ENCODE results near the gene RECQL. TPM values are rescaled to one million over a fixed set of nuclear protein-coding genes. Genes with fewer than 3 reads are reported as not detected.
"Not testable (repeated sequence)": the region's sequence is repeated elsewhere in the genome, so short reads cannot be mapped to it uniquely, and the experiment has no call there.

The RECQL gene
- total RNA-seq, 2 experiments from 2014 or later = 81.0 to 87.9 TPM

GRCh38 chr12:21433525-21433924 is 67.9 kb downstream of the RECQL start:
- ChIA-PET CTCF (interaction anchor here (0.6 to 0.9 kb wide), 2 partner anchors 56 to 129 kb away, joined by 3 read pairs; no protein-coding TSS in a partner anchor), POLR2A (interaction anchor here (0.9 to 1.2 kb wide), 2 partner anchors 68 to 1111 kb away, joined by 3 read pairs; partner anchors contain the start of genes GOLT1B and RECQL)
- Mint-ChIP-seq H3K36me3 (ENCODE audit: low read depth) (peaks cover 1% of the 10 kb centered on the region), H3K4me3 (no peak overlapping the region), H3K4me1 (ENCODE audit: low read depth) (peaks cover 5% of the 10 kb centered on the region), H3K27me3 (no peaks in the 10 kb centered on the region), H3K9me3 (no peaks in the 10 kb centered on the region), H3K27ac (no peak overlapping the region)
- DNase-seq = no peak
- TF ChIP-seq CTCF (IDR thresholded peaks at IDR 0.05) = no peak
- ATAC-seq = no peak
- intact Hi-C loops (cut with micrococcal nuclease) = no loop called here

DNA sequence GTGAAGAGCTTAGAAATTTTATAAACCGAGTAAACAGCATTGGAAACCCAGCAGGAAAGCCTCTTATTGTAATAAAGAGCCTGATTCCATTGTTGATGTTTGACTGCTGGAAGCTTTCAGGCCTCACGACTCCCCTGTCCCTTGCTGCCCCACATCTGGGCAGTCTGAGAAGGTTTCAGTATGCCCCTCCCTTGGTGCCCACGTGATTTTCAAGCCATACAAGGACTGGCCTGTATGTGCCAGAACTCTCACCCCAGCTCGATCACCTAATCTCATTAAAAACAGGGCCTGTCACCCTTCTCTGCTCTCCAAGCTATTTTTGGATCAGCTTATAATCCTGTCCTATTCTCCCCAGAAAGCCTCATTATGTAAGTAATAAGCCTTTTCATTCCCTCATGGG is 71.4 kb downstream of the RECQL start:
- ChIA-PET POLR2A (no interaction called here), CTCF (no interaction called here)
- DNase-seq (no peak), ATAC-seq (no peak)
- intact Hi-C loops (cut with micrococcal nuclease) = no loop called here
- H3K27ac Mint-ChIP-seq = no peak overlapping the region
- H3K36me3 Mint-ChIP-seq (ENCODE audit: low read depth) = no peaks in the 10 kb centered on the region
- no peak for TF ChIP-seq CTCF (IDR thresholded peaks at IDR 0.05)
- H3K4me1 Mint-ChIP-seq (ENCODE audit: low read depth) = no peaks in the 10 kb centered on the region
- no peak overlapping the region for H3K4me3 Mint-ChIP-seq
- H3K9me3 Mint-ChIP-seq = no peaks in the 10 kb centered on the region
- peaks cover 3% of the 10 kb centered on the region for H3K27me3 Mint-ChIP-seq

- no peak for TF ChIP-seq CTCF (IDR thresholded peaks at IDR 0.05)
- H3K9me3 Mint-ChIP-seq = no peaks in the 10 kb centered on the region
- ATAC-seq (no peak), DNase-seq (no peak)
- peaks cover 3% of the 10 kb centered on the region for H3K27me3 Mint-ChIP-seq
- no peak overlapping the region for H3K4me3 Mint-ChIP-seq
- intact Hi-C loops (cut with micrococcal nuclease) = no loop called here
- CTCF ChIA-PET = no interaction called here
- POLR2A ChIA-PET = no interaction called here
- no peaks in the 10 kb centered on the region for H3K4me1 Mint-ChIP-seq (ENCODE audit: low read depth)
- no peak overlapping the region for H3K27ac Mint-ChIP-seq
- no peaks in the 10 kb centered on the region for H3K36me3 Mint-ChIP-seq (ENCODE audit: low read depth)
Observed at GRCh38 chr12:21428241-21428640, 73.2 kb downstream of the RECQL start.

DNA sequence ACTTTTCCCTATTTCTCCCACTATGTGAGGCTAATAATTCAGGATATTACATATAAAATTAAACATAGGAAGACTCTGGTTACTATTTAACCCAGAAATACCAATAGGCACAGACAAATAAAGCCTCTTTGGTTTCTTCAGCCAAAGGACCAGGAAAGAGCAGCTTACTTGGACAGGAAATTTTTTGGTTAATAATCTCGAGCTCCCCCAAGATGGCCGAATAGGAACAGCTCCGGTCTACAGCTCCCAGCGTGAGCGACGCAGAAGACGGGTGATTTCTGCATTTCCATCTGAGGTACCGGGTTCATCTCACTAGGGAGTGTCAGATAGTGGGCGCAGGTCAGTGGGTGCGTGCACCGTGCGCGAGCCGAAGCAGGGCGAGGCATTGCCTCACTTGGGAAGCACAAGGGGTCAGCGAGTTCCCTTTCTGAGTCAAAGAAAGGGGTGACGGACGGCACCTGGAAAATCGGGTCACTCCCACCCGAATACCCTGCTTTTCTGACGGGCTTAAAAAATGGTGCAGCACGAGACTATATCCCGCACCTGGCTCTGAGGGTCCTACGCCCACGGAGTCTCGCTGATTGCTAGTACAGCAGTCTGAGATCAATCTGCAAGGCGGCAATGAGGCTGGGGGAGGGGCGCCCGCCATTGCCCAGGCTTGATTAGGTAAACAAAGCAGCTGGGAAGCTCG is 82.3 kb downstream of the RECQL start:
- H3K4me1 Mint-ChIP-seq (ENCODE audit: low read depth); intact Hi-C loops (cut with micrococcal nuclease): not testable (repeated sequence)

More for the DNA sequence above, 82.3 kb downstream of the RECQL start:
- H3K27me3 Mint-ChIP-seq = peaks cover 14% of the 10 kb centered on the region
- H3K36me3 Mint-ChIP-seq (ENCODE audit: low read depth); H3K27ac Mint-ChIP-seq; ATAC-seq; DNase-seq; H3K4me3 Mint-ChIP-seq; H3K9me3 Mint-ChIP-seq; POLR2A ChIA-PET: not testable (repeated sequence)
- CTCF ChIA-PET = interaction anchor here (1.1 kb wide), 1 partner anchor 171 kb away, joined by 3 read pairs; no protein-coding TSS in a partner anchor

Other genes starting within 250 kb of the RECQL start
- gene SLCO1A2, start 166.7 kb downstream of the RECQL start, total RNA-seq = not detected
- not detected for gene IAPP, start 128.7 kb downstream of the RECQL start, total RNA-seq
- 10 to 100 TPM; 24.3 to 26.4 TPM for gene PYROXD1, start 64.0 kb downstream of the RECQL start, total RNA-seq
- 10 to 100 TPM; 31.6 to 35.9 TPM for gene GOLT1B, start 154 bp upstream of the RECQL start, total RNA-seq
- under 1 TPM in 1 of 2 experiments, not detected in 1; 0.20 TPM for gene SPX, start 24.7 kb upstream of the RECQL start, total RNA-seq
- not detected for gene GYS2, start 103.2 kb upstream of the RECQL start, total RNA-seq
- 1,000 to 10,000 TPM; 2,161 to 2,384 TPM for gene LDHB, start 156.2 kb upstream of the RECQL start, total RNA-seq